ENCODE data around the gene SERGEF.

The SERGEF gene

DNA sequence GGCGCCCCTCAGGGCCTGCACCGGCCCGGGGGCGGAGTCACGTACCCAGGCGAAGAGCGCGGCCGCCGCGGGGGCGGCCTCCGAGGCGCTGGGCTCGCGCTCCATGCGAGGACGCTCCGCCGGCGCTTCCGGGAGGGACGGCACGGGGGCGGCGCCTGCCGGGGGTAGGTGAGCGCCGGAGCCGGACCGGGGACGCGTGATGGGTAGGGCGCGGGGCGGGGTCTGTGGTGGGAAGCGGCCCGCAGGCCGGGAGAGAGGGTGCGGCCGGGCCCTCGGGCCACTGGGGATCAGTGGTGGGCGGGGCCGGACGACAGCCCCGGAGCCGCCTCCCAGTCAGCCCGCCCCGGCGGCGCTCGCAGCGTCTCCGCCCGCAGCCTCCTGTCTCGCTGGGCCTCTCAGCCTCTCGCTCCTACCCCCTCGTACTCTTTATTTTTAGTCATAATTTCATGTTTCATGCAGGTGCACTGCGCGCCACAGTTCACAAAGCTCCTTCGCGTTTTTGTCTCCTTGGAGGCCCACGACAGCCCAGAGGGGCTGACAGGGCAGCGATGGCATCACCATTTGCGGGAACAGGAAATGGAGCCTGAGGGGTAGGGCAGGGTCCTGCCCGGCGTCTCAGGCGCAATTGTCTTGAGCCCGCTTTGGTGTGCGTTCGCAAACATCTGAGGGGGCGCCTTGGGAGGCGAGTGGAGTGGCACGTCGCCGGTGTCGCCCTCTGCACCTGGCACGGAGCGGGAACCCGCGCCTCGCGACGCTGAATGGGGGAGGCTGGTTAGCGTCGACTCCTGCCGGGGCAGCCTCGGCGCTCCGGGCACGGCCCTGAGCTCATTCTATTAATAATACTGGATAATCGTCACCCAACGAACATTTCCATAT lies at the start of gene SERGEF:
TSS of gene SERGEF (minus strand) at position 142 of the 876 bp plus-strand sequence. CDS start at position 105, 37 bp downstream.
- DNase-seq (ENCODE audit: low spot score), result peak; percentile 79

DNA sequence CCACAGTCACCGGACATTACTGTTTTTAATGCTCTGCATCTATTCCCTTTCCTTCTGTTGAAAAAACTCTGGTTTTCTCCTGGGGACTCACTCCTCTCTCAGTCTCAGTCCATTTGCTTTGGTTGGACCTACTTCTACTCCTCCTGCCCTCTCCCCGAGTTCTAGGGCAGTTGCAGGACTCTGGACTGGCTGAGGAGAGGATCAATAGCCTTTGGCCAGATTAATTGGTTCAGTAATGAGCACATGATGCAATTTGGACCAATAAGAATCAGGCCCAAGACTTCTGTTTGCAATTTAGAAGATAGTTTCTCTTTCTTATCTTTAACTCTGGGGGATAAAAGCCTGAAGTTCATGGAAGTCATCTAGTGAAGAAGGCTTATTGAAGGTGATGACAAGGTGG lies 48.5 kb upstream of the SERGEF start:
- DNase-seq (ENCODE audit: low spot score), result no peak

DNA sequence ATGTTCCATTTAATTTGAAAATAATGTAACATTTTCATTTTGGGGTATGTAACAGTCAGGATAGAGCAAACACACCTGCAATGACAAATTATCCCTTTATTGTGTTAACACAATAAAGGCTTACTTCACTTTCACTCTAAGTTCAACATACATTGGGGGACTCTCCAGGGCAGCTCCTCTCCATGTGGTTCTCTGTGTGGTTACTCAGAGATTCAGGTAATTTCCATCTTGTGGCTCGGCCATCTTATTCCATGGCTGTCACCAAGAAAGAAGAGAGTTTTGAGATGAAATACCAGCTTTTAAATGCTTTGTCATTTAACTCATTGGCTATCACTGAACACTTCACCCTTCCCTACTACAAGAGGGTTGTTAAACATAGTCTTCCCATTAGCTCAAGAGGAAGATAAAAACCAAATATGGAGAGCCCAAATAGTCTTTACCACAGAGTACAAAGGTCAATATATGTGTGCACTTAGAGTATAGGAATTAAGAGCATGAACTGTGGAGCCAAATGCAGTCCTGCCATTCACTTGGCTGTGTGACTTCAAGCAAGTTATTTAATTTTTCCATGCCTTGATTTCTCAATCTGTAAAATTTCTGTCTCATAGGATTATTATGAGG lies 43.8 kb upstream of the SERGEF start:
- no peak for DNase-seq (ENCODE audit: low spot score)

DNA sequence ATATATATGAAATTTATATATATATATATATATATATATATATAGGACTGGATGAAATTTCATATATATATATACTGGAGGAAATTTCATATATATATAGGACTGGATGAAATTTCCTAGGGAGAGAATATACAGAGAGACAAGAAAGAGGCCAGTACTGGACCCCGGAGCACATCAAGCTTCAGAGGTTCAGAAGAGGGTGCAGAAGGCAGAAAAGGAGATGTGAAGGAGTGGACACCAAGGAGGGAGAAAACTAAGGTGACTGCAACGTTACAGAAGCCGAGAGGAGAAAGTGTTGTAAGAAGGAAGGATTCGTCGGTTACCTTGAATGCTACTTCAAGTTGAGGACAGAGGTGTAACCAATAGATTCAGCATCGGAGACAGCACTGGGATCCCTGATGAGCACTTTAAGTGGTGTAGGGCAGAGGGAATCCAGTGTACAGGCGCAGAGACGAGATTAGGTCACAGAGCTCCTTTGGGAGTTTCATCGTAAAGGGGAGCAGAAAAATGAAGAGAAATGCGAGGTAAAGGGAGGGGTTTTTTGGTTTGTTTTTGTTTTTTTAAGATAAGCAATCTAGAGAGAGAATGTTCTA lies 41.8 kb upstream of the SERGEF start:
- no peak for DNase-seq (ENCODE audit: low spot score)

DNA sequence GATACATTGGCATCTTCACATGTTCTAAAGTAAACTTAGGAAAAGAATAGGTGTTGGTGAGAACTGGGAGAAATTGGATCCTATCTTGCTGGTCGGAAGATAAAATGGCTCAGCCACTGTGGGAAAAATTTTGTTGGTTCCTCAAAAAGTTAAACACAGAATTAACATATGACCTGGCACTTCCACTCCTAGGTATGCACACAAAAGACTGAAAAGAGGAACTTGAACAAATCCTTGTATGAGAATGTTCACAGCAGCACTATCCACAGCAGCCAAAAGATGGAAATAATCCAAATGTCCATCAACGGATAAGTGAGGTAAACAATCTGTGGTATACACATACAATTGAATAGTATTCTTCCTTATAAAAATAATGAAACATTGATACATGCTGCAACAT lies 38.0 kb upstream of the SERGEF start:
- no peak for DNase-seq (ENCODE audit: low spot score)

DNA sequence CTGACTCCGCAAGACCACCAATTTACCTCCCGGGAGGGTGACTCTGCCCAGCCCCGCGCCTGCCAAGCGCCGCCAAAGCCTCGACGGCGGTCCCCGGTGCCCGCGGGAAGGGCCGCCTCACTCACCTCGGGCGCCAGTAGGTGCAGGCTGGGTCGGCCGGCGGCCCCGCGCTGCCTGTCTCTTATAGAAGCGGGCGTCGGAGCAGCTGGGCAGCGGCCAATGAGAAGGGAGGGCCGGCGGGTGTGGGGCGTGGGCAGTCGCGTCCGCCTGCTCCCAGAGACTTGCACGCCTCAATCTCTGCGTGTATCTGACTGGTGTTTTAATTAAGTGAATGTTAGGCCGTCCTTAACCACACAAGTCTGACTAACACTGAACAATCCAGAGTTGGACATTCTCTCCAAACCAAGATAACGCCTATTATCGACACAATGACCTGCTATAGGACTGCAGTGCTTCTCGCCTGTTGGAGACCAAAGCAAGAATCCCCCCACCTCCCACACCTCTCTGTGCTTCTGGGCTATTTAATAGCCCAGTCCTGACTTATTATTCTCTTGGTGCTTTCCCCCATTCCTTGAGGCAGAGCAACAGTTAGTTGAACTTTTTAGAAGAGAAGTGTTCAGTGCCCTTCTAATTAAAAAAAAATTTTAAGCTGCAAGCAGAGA lies 33.4 kb upstream of the SERGEF start, which contains the start of gene TPH1:
TSS of gene TPH1 (minus strand) at position 154 of the 662 bp plus-strand sequence. CDS start 5,507 bp downstream, outside the sequence.
- DNase-seq (ENCODE audit: low spot score), result no peak

DNA sequence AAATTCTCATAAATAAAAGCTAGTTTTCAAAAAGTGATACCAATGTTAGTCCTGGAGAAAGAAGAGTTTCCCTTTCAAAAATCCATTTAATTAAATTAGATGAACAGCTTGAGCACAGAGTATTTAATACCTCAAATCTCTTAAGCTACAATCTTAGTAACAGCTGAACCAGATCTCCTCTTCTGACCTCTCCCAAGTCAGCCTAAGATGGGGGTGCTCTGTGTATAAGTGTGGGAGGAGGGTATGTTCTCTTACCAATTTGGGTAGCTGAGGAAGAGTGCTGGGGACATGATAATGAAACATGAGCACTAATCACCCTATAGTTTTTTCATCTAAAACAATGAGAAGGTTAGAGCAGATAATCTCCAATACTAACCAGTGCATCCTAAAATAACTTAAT lies 23.6 kb upstream of the SERGEF start:
- no peak for DNase-seq (ENCODE audit: low spot score)

DNA sequence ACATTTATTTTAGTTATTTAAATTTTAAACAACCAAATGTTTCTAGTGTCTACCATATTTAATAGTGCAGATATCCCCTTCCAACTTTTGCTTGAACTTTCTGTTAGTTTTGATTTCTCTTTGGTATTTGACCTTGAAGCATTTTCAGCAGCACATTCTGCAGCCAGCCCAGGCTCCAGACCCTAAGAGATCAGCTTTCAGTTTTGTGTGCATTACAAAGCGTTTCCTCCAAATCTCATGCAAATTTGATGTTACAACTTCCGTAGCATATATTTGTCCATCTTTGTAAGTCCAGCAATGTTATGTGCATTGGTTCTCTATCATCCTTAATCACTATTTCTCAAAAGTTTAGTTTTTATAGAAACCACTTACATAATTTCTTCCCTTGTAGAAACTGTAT lies 14.6 kb upstream of the SERGEF start:
- no peak for DNase-seq (ENCODE audit: low spot score)

DNA sequence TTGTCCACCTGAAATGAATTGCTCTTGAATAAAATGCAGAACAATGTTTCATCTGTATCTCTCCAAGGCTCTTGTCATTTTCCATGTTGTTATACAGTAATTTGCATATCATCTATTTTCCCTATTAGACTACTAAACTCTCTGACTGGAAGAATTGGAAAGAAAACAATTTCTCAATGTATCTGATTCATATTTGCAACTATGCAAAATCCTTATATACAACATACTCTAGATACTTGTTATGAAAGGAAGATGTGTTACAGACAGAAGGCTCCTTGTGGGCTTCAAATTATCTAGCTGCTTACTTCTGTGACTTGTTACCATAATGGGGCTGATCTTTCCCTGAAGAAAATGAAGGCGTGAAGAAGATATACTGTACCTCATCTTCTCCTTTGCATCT lies 9.6 kb upstream of the SERGEF start:
- no peak for DNase-seq (ENCODE audit: low spot score)

DNA sequence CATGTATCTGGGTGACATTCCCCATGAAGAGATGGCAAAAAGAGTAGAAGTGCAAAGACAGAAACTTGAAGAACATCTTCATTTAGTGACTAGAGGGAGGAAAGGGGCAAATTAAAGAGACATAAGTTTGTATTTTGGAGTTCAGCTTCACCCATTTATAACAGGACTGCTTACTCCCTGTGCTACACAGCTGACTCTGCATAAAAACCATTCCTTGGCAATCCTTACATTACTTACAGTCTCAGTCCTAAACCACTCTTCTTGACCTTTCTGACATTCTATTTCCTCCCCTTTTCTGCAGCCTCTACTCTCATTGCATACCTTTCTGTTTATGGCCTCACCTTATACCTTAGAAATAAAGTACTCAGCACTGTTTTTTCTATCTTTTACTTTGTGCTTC lies 6.8 kb upstream of the SERGEF start:
- DNase-seq (ENCODE audit: low spot score), result no peak

DNA sequence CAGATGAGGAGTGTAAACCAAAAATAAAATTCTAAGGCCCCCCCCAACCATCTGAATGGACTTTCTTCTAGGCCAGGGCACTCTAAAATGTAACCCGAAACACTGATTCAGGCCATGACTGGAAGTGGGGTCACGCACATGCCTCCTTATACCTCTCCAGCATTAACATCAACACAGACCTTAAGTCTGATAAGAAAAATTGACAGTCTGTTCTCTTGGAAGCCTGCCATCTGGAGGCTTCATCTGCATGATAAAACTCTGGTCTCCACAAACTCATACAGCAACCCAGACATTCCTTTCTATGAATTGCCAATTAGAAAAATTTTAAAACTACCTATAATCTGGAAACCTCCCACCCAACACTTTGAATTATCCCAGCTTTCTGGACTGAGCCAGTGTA lies 3.9 kb upstream of the SERGEF start:
- no peak for DNase-seq (ENCODE audit: low spot score)

DNA sequence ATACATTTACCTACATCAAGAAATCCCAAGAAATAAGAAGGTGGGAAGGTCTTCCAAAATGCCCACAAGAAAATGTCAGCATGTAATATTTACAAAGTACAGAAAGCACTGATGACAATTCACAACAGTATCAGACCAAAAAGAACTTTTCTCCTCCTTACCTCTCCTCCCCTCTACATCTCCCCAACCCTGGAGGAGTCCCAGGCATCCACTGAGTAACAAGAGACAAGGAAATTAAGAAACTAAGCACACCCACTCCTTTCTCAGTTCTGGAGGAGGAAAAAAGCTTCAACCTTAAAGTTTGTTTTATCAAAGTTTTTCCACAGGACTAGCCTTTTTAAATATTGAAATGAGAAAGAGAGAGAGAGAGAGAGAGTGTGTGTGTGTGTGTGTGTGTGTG lies 2.0 kb upstream of the SERGEF start:
- DNase-seq (ENCODE audit: low spot score), result no peak

DNA sequence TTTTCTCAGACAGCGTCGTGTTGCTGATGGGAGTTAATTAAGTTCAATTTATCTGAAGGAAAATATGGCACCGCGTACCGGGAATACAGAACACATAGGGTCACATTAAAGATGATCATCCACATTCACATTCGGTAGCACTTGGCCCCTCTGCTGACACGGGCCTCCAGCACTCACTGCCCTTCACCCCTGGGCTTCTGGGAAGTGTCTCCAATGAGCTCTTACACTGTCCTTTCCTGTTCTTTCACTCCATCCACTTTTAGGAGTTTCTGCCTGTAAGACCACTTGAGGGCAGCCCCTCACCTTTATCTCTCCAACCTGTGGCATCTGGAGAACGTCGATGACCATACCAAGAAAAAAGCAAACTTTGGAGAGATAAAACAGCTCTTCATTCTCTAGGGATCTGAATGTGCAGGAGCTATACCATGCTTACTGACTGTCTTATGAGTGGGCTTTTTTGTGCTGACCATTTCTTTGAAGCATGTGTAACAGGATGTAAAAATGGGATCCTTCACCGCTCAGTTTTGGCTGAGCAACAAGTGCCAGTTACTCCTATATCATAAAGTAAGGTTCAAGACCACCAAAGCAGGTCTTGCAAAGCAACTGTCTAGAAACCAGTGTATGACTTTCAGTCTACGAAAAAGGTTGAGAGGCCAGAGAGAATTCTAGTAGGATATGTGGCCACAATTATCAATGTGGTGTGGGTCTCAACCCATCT lies 1.1 kb upstream of the SERGEF start:
- no peak for DNase-seq (ENCODE audit: low spot score)

DNA sequence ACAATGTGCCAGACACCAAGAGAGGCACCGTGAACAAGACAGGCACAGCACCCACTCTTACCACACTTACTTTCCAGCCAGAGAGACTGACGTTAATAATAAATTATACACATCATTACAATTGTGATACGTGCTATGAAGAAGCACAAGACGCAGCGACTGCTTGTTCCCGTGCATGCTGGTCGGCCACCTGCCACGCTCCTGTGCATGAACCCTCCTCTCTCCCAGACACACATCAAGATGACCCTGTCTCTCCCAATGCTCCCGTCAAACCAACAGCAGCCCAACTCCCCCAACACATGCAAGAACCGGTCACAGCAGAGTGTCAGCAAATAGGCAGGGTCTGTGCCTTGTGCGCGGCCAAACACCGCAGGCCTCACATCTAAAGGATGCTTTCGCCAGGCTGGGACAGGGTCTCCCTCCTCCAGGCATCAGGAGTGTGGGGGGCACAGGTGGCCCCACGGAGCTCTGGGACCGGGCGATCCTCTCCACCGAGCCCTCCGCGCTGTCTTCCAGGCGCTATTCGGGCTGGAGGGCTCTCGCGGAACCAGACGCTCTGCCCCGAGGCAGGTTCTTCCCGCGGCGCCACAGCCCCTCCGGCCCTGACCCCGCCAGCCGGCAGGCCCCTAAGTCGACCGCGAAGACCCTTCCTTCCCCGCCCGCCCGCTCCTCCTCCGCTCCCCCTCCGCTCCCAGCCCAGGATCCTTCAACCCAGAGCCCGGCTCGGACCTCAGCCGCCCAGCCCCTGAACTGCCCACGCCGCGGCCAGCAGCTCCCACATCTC lies 533 bp downstream of the SERGEF start:
- peak; percentile 33 for DNase-seq (ENCODE audit: low spot score)

DNA sequence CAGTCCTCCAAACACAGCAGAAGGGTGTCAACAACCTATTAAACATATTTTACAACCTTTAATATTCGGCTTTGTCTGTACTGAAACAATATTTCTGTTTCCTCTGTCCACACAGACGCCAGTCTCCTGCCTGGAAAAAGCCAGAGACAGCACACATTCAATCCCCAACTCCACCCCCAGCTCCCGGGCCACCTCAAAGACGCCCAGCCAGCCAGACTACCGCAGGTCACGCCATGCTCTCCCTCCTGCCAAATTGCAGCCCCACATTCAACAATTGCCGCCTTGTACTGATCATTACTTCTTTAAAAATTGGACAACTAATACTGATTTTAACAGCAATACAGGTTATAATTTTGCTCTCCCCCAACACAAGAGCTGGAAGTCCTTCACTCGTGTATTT lies 1.2 kb downstream of the SERGEF start:
- no peak for DNase-seq (ENCODE audit: low spot score)

DNA sequence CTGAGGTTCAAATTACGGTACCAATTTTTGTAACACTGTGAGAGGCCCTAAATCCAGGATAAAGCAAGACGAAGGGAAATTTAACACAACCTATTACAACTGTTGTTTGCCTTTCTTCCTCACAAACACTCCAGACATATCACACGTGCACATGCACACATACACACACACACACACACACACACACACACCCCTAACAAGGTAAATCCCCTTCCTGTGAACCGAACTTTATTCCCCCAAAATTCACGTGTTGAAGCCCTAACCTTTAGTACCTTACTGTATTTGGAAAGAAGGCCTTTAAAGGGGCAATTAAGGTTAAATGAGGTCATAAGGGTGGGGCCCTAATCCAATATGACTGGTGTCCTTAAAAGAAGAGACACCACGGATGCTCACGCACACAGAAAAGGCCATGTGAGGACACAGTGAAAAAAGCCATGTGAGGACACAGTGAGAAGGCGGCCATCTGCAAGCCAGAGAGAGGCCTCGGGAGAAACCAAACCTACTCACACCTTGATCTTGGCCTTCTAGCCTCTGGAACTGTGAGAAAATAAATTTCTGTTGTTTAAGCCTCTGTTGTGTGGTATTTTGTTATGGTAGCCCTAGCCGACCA lies 1.8 kb downstream of the SERGEF start:
- no peak for DNase-seq (ENCODE audit: low spot score)

DNA sequence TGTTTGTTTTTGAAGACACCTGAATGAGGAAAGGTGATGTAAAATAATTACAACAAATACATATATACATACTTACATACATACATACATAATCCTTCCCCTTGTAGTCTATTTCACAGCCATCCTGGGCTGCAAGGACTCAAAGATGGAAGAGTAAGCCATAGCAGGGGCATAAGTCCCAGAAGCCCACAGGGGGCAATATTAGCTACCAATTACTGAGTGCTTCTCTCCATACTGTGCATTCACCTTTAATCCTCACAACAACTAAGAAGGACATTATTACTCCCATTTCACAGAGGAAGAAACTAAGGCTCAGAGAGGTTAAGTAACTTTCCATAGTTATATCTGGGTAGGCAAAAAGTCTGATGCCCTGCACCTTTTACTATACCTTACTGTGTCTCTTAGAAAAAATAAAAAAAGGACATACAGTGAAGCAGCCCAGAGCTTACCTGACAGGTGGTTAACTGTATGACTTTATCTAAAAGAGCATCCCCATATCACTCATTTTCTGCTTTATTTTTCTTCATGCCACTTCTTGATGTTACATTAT lies 2.7 kb downstream of the SERGEF start:
- no peak for DNase-seq (ENCODE audit: low spot score)

DNA sequence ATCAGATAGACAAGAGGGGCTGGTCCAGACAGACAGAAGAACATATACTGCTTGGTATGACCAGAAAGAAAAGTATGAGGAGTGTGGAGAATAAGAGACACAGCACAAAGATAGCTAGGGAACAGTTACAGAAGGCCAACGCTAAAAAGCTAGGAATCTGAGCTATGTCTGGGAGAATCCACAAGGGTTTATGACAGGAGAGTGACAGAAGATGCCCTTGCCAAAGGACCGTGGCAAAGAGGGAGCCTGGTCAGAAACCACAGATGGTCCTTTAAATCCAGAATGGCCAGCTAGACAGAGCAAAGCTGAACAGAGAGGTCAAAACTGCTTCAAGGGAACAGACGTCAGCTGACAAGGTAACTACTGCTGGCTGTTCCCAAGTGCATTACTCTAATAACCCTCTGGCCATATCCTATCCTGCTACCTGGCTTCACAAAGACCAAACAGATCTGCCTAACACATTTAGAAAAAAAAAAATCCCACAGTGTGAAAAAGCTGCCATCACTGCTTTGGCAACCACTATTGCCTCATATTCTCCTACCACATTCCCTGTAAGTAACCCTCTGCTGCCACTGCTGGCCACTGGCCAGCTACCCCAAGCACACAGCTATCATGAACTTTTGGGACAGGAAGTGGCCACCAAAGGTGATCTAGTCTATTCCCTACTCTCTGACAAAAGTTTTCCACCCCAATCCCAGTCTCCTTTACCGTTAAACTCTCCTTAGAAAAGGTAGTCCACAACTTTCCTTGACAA lies 7.3 kb downstream of the SERGEF start:
- DNase-seq (ENCODE audit: low spot score), result no peak

DNA sequence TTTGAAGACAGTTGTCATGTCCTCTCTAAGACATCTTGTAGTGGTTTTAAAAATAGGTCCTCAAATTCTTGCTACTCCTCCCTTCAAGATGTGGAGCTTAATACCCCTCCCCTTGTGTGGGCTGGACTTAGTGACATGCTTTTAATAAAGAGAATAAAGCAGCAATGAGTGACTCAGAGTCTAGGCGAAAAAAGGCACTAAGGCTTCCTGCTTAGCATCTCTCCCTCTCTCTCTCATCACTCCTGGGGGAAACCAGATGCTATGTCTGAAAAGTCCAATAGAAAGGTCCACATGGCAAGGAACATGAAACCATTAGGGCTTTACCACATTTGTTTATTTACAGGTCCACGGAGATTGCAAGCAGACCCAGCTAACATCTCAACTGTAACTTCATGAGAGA lies 11.7 kb downstream of the SERGEF start:
- peak; percentile 74 for DNase-seq (ENCODE audit: low spot score)

DNA sequence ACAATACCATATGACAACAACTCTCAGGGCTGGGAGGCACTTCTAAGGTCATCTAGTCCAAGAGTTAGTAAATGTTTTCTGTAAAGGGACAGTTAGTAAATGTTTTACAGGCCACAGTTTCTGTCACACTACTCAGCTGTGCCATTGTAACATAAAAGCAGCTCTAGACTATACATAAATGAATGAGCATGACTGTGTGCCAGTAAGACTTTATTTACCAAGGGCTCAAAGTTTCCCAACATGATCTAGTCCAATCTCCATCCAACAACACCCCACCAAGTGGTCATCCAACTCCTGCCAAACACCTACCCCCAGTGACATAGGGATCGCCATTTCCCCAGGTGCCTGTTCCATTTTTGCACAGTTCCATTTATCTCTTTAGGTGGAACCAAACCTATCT lies 12.1 kb downstream of the SERGEF start:
- DNase-seq (ENCODE audit: low spot score), result no peak
